ENCODE measurements around the gene FGF11. TPM values are rescaled to one million over a fixed set of nuclear protein-coding genes. Genes with fewer than 3 reads are reported as not detected.
"Not testable (repeated sequence)": the region's sequence is repeated elsewhere in the genome, so short reads cannot be mapped to it uniquely, and the experiment has no call there.

Gene FGF11
- total RNA-seq, 1 donor from 2014 or later = 5.0 TPM

GRCh38 chr17:7468804-7469389, 29.6 kb downstream of the FGF11 start:
- Mint-ChIP-seq H3K4me3 (ENCODE audit: unreplicated experiment) (no peak overlapping the region), H3K36me3 (ENCODE audit: low read depth) (peaks cover 4% of the 10 kb centered on the region), H3K27me3 (ENCODE audit: low read depth) (no peaks in the 10 kb centered on the region), H3K27ac (ENCODE audit: unreplicated experiment) (no peak overlapping the region), H3K4me1 (ENCODE audit: low read depth) (peaks cover 7% of the 10 kb centered on the region), H3K9me3 (ENCODE audit: low read depth) (no peaks in the 10 kb centered on the region)
- TF ChIP-seq, protein P1, sequence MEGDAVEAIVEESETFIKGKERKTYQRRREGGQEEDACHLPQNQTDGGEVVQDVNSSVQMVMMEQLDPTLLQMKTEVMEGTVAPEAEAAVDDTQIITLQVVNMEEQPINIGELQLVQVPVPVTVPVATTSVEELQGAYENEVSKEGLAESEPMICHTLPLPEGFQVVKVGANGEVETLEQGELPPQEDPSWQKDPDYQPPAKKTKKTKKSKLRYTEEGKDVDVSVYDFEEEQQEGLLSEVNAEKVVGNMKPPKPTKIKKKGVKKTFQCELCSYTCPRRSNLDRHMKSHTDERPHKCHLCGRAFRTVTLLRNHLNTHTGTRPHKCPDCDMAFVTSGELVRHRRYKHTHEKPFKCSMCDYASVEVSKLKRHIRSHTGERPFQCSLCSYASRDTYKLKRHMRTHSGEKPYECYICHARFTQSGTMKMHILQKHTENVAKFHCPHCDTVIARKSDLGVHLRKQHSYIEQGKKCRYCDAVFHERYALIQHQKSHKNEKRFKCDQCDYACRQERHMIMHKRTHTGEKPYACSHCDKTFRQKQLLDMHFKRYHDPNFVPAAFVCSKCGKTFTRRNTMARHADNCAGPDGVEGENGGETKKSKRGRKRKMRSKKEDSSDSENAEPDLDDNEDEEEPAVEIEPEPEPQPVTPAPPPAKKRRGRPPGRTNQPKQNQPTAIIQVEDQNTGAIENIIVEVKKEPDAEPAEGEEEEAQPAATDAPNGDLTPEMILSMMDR (IDR thresholded peaks at IDR 0.05) = no peak
- DNase-seq (ENCODE audit: low spot score) = no peak

DNA sequence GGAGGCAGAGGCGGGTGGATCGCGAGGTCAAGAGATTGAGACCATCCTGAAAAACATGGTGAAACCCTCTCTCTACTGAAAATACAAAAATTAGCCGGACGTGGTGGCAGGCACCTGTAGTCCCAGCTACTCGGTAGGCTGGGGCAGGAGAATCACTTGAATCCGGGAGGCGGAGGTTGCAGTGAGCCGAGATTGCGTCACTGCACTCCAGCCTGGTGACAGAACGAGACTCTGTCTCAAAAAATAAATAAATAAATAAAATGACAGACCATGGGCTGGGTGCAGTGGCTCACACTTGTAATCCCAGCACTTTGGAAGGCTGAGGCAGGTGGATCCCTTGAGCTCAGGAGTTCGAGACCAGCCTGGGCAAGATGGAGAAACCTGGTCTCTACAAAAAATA, 30.5 kb downstream of the FGF11 start:
- not testable (repeated sequence) for H3K9me3 Mint-ChIP-seq (ENCODE audit: low read depth); DNase-seq (ENCODE audit: low spot score); H3K4me3 Mint-ChIP-seq (ENCODE audit: unreplicated experiment); H3K27ac Mint-ChIP-seq (ENCODE audit: unreplicated experiment); H3K36me3 Mint-ChIP-seq (ENCODE audit: low read depth); H3K27me3 Mint-ChIP-seq (ENCODE audit: low read depth); H3K4me1 Mint-ChIP-seq (ENCODE audit: low read depth)

GRCh38 chr17:7470457-7470973, 31.2 kb downstream of the FGF11 start:
- not testable (repeated sequence) for H3K4me3 Mint-ChIP-seq (ENCODE audit: unreplicated experiment); H3K27me3 Mint-ChIP-seq (ENCODE audit: low read depth); H3K9me3 Mint-ChIP-seq (ENCODE audit: low read depth); H3K4me1 Mint-ChIP-seq (ENCODE audit: low read depth); H3K36me3 Mint-ChIP-seq (ENCODE audit: low read depth); DNase-seq (ENCODE audit: low spot score); H3K27ac Mint-ChIP-seq (ENCODE audit: unreplicated experiment)

DNA sequence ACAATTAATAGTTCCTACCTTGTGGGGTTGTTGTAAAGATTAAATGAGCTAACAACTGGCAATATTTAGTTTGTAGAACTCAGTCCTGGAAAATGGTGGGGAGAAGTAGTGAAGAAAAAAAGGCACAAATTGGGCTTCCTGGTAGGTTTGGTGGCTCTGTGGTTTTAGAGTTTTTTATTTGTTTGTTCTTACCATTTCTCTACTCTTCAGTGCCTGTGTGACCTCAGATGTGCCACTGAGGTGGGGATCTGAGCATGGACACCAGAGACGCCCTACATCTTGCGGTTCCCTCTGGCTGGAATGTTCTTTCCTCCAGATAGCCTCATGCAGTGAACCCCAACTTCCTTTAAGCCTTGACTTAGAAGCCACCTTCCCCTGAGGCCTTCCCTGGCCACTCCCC, 32.4 kb downstream of the FGF11 start:
- H3K36me3 Mint-ChIP-seq (ENCODE audit: low read depth) = peaks cover under 1% of the 10 kb centered on the region
- peaks cover 16% of the 10 kb centered on the region for H3K4me1 Mint-ChIP-seq (ENCODE audit: low read depth)
- no peak overlapping the region for H3K4me3 Mint-ChIP-seq (ENCODE audit: unreplicated experiment)
- peak overlapping the region; percentile 2 for H3K27ac Mint-ChIP-seq (ENCODE audit: unreplicated experiment)
- no peak for DNase-seq (ENCODE audit: low spot score)
- TF ChIP-seq, protein P1 (IDR thresholded peaks at IDR 0.05) = no peak
- no peaks in the 10 kb centered on the region for H3K27me3 Mint-ChIP-seq (ENCODE audit: low read depth)
- H3K9me3 Mint-ChIP-seq (ENCODE audit: low read depth) = no peaks in the 10 kb centered on the region

DNA sequence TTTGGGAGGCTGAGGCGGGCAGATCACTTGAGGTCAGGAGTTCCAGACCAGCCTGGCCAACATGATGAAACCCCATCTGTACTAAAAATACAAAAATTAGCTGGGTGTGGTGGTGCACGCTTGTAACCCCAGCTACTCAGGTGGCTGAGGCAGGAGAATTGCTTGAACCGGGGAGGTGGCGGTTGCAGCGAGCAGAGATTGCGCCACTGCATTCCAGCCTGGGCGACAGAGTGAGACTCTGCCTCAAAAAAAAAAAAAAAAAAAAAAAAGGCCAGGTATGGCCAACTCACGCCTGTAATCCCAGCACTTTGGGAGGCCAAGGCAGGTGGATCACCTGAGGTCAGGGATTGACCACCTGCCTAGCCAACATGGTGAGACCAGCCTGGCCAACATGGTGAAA, 35.5 kb downstream of the FGF11 start:
- not testable (repeated sequence) for H3K36me3 Mint-ChIP-seq (ENCODE audit: low read depth); DNase-seq (ENCODE audit: low spot score); H3K4me3 Mint-ChIP-seq (ENCODE audit: unreplicated experiment); H3K27ac Mint-ChIP-seq (ENCODE audit: unreplicated experiment); H3K27me3 Mint-ChIP-seq (ENCODE audit: low read depth); H3K9me3 Mint-ChIP-seq (ENCODE audit: low read depth)
- peaks cover 33% of the 10 kb centered on the region for H3K4me1 Mint-ChIP-seq (ENCODE audit: low read depth)

DNA sequence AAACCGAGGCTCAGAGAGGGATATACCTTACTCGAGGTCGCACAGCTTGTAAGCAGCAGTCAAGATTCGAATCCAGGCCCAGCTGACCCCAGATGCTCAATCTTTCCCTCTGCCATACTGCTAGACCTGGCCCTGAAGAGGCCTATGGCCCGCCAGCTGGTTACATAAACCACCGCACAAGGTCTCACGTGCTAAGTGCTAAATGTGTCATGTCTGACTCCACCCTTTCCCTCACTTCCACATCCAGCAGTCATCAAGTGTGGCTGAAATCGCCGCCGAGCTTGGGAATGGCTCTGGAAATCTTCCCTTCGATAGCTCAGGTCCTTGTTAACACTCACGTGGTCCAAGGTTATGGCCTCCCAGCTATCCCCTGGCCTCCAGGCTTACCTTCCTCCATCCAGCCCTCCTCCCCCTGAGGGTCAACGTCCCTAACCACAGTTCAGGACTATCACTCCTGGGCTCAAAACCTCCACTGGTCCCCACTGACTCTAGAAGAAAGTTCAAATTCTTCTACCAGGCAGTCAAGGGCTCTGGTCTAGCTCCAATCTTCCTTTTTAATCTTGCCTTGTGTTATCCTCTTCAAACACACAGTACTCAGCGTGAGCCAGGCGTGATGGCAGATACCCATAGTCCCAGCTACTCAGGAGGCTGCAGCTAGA, 36.6 kb downstream of the FGF11 start:
- Mint-ChIP-seq H3K4me3 (ENCODE audit: unreplicated experiment) (peak overlapping the region; percentile 10), H3K4me1 (ENCODE audit: low read depth) (peaks cover 43% of the 10 kb centered on the region), H3K36me3 (ENCODE audit: low read depth) (no peaks in the 10 kb centered on the region), H3K27me3 (ENCODE audit: low read depth) (no peaks in the 10 kb centered on the region), H3K27ac (ENCODE audit: unreplicated experiment) (peak overlapping the region; percentile 99), H3K9me3 (ENCODE audit: low read depth) (no peaks in the 10 kb centered on the region)
- TF ChIP-seq, protein P1 (IDR thresholded peaks at IDR 0.05) = no peak
- DNase-seq (ENCODE audit: low spot score) = no peak

Measured in chondrocyte (in vitro differentiated cells).